HepG2 (cell line): ENCODE measurements around the gene ELN. TPM values are rescaled to one million over a fixed set of nuclear protein-coding genes. Genes with fewer than 3 reads are reported as not detected.
A peak's percentile ranks its signal among the peaks of the same experiment; 100 is the strongest.

Experiments
- MLLT10 ChIP-seq: sonication (generic); formaldehyde crosslinking; IDR thresholded peaks from 2 replicates; pipeline ENCODE4 v1.4.0; 2020; ENCODE audit warnings: missing genetic modification reagents
- PLRG1 ChIP-seq: fragments of 450-650 bp; conservative IDR thresholded peaks from 2 replicates; pipeline ENCODE4 v1.6.1; 2016
- RARG ChIP-seq: sonication (generic); formaldehyde crosslinking; IDR thresholded peaks from 2 replicates; pipeline ENCODE4 v1.4.0; 2020; ENCODE audit warnings: low read depth, mild to moderate bottlenecking, missing genetic modification reagents
- RFX3 ChIP-seq: IDR thresholded peaks from 2 replicates; pipeline ENCODE4 v1.6.1; 2016; ENCODE audit warnings: missing biosample characterization, missing genetic modification reagents
- SALL1 ChIP-seq: sonication (generic); formaldehyde crosslinking; IDR thresholded peaks from 2 replicates; pipeline ENCODE4 v1.8.0; 2022; ENCODE audit warnings: mild to moderate bottlenecking, missing genetic modification reagents
- SCMH1 ChIP-seq: sonication (generic); formaldehyde crosslinking; IDR thresholded peaks from 2 replicates; pipeline ENCODE4 v1.9.0; 2021; ENCODE audit warnings: missing genetic modification reagents, mild to moderate bottlenecking, borderline replicate concordance
- SOX5 ChIP-seq: IDR thresholded peaks from 2 replicates; pipeline ENCODE4 v1.6.1; 2016; ENCODE audit warnings: borderline replicate concordance
- SRSF4 ChIP-seq: fragments of 200-400 bp; formaldehyde crosslinking; IDR thresholded peaks from one replicate; pipeline ENCODE4 v1.6.1; 2018; ENCODE audit warnings: mild to moderate bottlenecking, low read depth, low read length, moderate library complexity; ENCODE audit not compliant: poor library complexity, severe bottlenecking
- U2AF1 ChIP-seq: fragments of 200-400 bp; formaldehyde crosslinking; optimal IDR thresholded peaks from 2 replicates; pipeline ENCODE3; 2017; ENCODE audit warnings: mild to moderate bottlenecking, low read depth, low read length
- ZNF652 ChIP-seq: IDR thresholded peaks from 2 replicates; pipeline ENCODE4 v1.6.1; 2016; ENCODE audit warnings: low read depth, borderline replicate concordance
- ZNF672 ChIP-seq: sonication (generic); formaldehyde crosslinking; IDR thresholded peaks from 2 replicates; pipeline ENCODE4 v1.8.1; 2022; ENCODE audit warnings: missing genetic modification reagents
- polyA plus RNA-seq, 8 experiments: library from polyadenylated mRNA; depleted of rRNA in 3 of 8; stranded (reverse) in 7 of 8; unstranded in 1 of 8; fragments of >200 nt; fragmentation: Illumina TruSeq in 4 of 8; extraction: Trizol in 4 of 8; gene quantifications; 2 replicates each; pipeline versions ENCODE4 v1.2.1 to v1.2.3, GENCODE V29; 2011 to 2016; ENCODE audit warnings: low read depth in 4 of 8, missing spikeins in 1 of 8, mixed read lengths in 1 of 8; ENCODE audit not compliant: insufficient read depth in 1 of 8
- total RNA-seq, 5 experiments: library from RNA; depleted of rRNA; stranded (reverse); fragments of >200 nt; fragmentation: Illumina TruSeq; extraction: Trizol; gene quantifications; 2 replicates each; pipeline ENCODE4 v1.2.3, GENCODE V29; 2016; ENCODE audit warnings: low read depth in 1 of 5
- TF ChIP-seq, protein P1 (sequence below): sonication (generic); formaldehyde crosslinking; IDR thresholded peaks from 2 replicates; pipeline ENCODE4 v1.4.0; 2020; ENCODE audit warnings: missing genetic modification reagents, mild to moderate bottlenecking, borderline replicate concordance
- TF ChIP-seq, protein P2 (sequence below): sonication (generic); formaldehyde crosslinking; conservative IDR thresholded peaks from 2 replicates; pipeline ENCODE4 v1.5.0; 2020; ENCODE audit warnings: missing genetic modification reagents
- TF ChIP-seq, protein P3 (sequence below): sonication (generic); formaldehyde crosslinking; IDR thresholded peaks from 2 replicates; pipeline ENCODE4 v1.5.0; 2020; ENCODE audit warnings: mild to moderate bottlenecking, missing genetic modification reagents, borderline replicate concordance
- TF ChIP-seq, protein P4 (sequence below): sonication (generic); formaldehyde crosslinking; IDR thresholded peaks from 2 replicates; pipeline ENCODE4 v1.5.1; 2020; ENCODE audit warnings: mild to moderate bottlenecking, missing genetic modification reagents
- TF ChIP-seq, protein P5 (sequence below): IDR thresholded peaks from 2 replicates; pipeline ENCODE4 v1.6.1; 2016
- TF ChIP-seq, protein P6 (sequence below): sonication (generic); formaldehyde crosslinking; conservative IDR thresholded peaks from 2 replicates; pipeline ENCODE4 v1.4.0; 2020; ENCODE audit warnings: missing genetic modification reagents

The ELN gene
- total and polyA plus RNA-seq, 2 of the 13 experiments (the other 11 are each of a cell fraction or from before 2014, with no cell fraction given), result 0.15 to 0.37 TPM

DNA sequence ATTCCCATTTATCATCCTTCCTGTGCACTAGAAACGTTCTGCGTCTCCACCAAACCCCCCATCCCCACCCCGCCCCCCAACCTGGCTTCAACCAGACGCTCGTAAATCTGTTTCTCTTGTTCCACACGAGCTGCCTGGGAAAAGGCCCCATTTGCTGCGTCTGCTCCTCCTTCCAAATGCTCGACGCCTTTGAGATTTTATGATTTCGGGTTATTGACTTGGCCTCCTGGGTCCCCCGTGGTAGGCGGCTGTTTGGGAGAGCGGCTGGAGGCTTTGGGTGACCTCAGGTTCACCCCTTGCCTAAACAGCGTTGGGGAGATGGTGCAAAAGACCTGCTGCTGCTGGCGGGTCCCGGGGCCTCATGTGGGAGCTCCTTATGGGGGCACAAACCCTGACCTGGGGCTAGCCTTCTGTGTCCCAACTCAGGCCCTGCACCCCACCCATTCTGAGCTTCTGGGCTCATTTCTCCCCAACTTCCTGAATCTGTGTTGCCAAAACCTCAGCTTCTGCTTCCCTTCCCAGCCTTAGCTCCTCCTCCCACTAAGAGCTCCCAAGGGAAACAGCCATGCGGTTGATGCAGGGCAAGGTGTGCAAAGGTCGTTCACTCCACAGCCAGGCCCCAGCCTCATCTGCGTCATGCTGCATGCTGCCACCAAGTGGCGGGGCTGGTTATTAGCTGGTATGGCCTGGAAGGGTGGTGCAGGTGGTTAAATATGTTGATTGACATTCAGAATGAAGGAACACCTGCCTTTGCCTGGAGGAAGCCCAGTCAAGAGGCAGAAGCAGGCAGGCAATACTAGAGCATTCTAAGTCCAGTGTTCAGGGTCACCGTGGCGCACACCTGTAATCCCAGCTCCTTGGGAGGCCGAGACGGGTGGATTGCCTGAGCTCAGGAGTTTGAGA lies 49.1 kb upstream of the ELN start (continued):
- TF ChIP-seq, protein P1, sequence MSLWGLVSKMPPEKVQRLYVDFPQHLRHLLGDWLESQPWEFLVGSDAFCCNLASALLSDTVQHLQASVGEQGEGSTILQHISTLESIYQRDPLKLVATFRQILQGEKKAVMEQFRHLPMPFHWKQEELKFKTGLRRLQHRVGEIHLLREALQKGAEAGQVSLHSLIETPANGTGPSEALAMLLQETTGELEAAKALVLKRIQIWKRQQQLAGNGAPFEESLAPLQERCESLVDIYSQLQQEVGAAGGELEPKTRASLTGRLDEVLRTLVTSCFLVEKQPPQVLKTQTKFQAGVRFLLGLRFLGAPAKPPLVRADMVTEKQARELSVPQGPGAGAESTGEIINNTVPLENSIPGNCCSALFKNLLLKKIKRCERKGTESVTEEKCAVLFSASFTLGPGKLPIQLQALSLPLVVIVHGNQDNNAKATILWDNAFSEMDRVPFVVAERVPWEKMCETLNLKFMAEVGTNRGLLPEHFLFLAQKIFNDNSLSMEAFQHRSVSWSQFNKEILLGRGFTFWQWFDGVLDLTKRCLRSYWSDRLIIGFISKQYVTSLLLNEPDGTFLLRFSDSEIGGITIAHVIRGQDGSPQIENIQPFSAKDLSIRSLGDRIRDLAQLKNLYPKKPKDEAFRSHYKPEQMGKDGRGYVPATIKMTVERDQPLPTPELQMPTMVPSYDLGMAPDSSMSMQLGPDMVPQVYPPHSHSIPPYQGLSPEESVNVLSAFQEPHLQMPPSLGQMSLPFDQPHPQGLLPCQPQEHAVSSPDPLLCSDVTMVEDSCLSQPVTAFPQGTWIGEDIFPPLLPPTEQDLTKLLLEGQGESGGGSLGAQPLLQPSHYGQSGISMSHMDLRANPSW (CRISPR knock-in tag), result no peak
- TF ChIP-seq, protein P2, sequence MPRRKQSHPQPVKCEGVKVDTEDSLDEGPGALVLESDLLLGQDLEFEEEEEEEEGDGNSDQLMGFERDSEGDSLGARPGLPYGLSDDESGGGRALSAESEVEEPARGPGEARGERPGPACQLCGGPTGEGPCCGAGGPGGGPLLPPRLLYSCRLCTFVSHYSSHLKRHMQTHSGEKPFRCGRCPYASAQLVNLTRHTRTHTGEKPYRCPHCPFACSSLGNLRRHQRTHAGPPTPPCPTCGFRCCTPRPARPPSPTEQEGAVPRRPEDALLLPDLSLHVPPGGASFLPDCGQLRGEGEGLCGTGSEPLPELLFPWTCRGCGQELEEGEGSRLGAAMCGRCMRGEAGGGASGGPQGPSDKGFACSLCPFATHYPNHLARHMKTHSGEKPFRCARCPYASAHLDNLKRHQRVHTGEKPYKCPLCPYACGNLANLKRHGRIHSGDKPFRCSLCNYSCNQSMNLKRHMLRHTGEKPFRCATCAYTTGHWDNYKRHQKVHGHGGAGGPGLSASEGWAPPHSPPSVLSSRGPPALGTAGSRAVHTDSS, result no peak
- TF ChIP-seq PLRG1 (no peak), SCMH1 (CRISPR knock-in tag) (no peak), MLLT10 (CRISPR knock-in tag) (no peak), SRSF4 (no peak), ZNF672 (0 out of 2 replicates have a peak, but pooled peaks have one; percentile 35), RFX3 (no peak), U2AF1 (no peak), SOX5 (CRISPR knock-in tag) (no peak), SALL1 (CRISPR knock-in tag) (peak; percentile 75; the same call in 1 of the 2 replicates), ZNF652 (CRISPR knock-in tag) (no peak), RARG (CRISPR knock-in tag) (no peak)
- TF ChIP-seq, protein P3, sequence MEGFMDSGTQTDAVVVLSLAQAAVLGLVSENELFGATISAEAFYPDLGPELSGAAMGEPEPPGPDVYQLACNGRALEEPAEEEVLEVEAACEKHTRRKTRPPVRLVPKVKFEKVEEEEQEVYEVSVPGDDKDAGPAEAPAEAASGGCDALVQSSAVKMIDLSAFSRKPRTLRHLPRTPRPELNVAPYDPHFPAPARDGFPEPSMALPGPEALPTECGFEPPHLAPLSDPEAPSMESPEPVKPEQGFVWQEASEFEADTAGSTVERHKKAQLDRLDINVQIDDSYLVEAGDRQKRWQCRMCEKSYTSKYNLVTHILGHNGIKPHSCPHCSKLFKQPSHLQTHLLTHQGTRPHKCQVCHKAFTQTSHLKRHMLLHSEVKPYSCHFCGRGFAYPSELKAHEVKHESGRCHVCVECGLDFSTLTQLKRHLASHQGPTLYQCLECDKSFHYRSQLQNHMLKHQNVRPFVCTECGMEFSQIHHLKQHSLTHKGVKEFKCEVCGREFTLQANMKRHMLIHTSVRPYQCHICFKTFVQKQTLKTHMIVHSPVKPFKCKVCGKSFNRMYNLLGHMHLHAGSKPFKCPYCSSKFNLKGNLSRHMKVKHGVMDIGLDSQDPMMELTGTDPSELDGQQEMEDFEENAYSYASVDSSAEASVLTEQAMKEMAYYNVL (CRISPR knock-in tag), result 0 out of 2 replicates have a peak, but pooled peaks have one; percentile 36
- TF ChIP-seq, protein P4, sequence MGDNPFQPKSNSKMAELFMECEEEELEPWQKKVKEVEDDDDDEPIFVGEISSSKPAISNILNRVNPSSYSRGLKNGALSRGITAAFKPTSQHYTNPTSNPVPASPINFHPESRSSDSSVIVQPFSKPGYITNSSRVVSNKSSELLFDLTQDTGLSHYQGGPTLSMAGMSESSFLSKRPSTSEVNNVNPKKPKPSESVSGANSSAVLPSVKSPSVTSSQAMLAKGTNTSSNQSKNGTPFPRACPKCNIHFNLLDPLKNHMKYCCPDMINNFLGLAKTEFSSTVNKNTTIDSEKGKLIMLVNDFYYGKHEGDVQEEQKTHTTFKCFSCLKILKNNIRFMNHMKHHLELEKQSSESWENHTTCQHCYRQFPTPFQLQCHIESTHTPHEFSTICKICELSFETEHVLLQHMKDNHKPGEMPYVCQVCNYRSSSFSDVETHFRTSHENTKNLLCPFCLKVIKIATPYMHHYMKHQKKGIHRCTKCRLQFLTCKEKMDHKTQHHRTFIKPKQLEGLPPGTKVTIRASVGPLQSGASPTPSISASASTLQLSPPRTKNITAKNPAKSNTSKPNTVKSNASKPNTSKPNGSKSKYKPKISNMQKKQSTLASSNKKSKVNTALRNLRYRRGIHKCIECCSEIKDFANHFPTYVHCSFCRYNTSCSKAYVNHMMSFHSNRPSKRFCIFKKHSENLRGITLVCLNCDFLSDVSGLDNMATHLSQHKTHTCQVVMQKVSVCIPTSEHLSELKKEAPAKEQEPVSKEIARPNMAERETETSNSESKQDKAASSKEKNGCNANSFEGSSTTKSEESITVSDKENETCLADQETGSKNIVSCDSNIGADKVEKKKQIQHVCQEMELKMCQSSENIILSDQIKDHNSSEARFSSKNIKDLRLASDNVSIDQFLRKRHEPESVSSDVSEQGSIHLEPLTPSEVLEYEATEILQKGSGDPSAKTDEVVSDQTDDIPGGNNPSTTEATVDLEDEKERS (CRISPR knock-in tag), result no peak
- TF ChIP-seq, protein P5, sequence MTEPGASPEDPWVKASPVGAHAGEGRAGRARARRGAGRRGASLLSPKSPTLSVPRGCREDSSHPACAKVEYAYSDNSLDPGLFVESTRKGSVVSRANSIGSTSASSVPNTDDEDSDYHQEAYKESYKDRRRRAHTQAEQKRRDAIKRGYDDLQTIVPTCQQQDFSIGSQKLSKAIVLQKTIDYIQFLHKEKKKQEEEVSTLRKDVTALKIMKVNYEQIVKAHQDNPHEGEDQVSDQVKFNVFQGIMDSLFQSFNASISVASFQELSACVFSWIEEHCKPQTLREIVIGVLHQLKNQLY (CRISPR knock-in tag), result no peak; the same call in 1 of the 2 replicates
- TF ChIP-seq, protein P6, sequence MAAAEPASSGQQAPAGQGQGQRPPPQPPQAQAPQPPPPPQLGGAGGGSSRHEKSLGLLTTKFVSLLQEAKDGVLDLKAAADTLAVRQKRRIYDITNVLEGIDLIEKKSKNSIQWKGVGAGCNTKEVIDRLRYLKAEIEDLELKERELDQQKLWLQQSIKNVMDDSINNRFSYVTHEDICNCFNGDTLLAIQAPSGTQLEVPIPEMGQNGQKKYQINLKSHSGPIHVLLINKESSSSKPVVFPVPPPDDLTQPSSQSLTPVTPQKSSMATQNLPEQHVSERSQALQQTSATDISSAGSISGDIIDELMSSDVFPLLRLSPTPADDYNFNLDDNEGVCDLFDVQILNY (CRISPR knock-in tag), result no peak
